ENCODE data around the gene ISX. TPM values are rescaled to one million over a fixed set of nuclear protein-coding genes. Genes with fewer than 3 reads are reported as not detected.

The ISX gene
- total RNA-seq, 1 experiment from 2014 or later: 5.6 TPM

GRCh38 chr22:35119494-35119893 is 53.5 kb downstream of the ISX start:
- ChIA-PET POLR2A (no interaction called here), CTCF (no interaction called here)
- Histone ChIP-seq H3K36me3 (ENCODE audit: control insufficient read depth, insufficient read depth, low read length) (no peaks in the 10 kb centered on the region), H3K9me3 (no peaks in the 10 kb centered on the region), H3K4me3 (ENCODE audit: low read depth, low read length) (no peak overlapping the region), H3K4me1 (no peaks in the 10 kb centered on the region), H3K27me3 (replicated peaks; ENCODE audit: control insufficient read depth, insufficient read depth, low read length) (no peaks in the 10 kb centered on the region)
- H3K4me1 Mint-ChIP-seq (ENCODE audit: low read depth, unreplicated experiment): no peaks in the 10 kb centered on the region
- no peak for TF ChIP-seq CTCF (IDR thresholded peaks at IDR 0.05; ENCODE audit: insufficient read depth in 1 of 2, low read depth in 1 of 2, low read length in 1 of 2, severe bottlenecking in 1 of 2, unreplicated experiment in 1 of 2)
- no peaks in the 10 kb centered on the region for H3K27me3 Mint-ChIP-seq (ENCODE audit: insufficient read depth, unreplicated experiment)
- no peak overlapping the region for H3K27ac Mint-ChIP-seq (ENCODE audit: unreplicated experiment)
- no peaks in the 10 kb centered on the region for H3K36me3 Mint-ChIP-seq (ENCODE audit: insufficient read depth, unreplicated experiment)
- no peak overlapping the region for H3K4me3 Mint-ChIP-seq (ENCODE audit: unreplicated experiment)
- BruUV-seq (replicated peaks): no TSS peak
- intact Hi-C loops (cut with micrococcal nuclease; ENCODE audit: unreplicated experiment): no loop called here
- no peaks in the 10 kb centered on the region for H3K9me3 Mint-ChIP-seq (ENCODE audit: unreplicated experiment)
- no peak for DNase-seq

GRCh38 chr22:35124691-35125219 is 58.8 kb downstream of the ISX start:
- no TSS peak for BruUV-seq (replicated peaks)
- Mint-ChIP-seq H3K4me3 (ENCODE audit: unreplicated experiment) (no peak overlapping the region), H3K9me3 (ENCODE audit: unreplicated experiment) (no peaks in the 10 kb centered on the region), H3K27ac (ENCODE audit: unreplicated experiment) (no peak overlapping the region), H3K27me3 (ENCODE audit: insufficient read depth, unreplicated experiment) (peaks cover 6% of the 10 kb centered on the region), H3K4me1 (ENCODE audit: low read depth, unreplicated experiment) (no peaks in the 10 kb centered on the region), H3K36me3 (ENCODE audit: insufficient read depth, unreplicated experiment) (no peaks in the 10 kb centered on the region)
- intact Hi-C loops (cut with micrococcal nuclease; ENCODE audit: unreplicated experiment): no loop called here
- POLR2A ChIA-PET: no interaction called here
- H3K9me3 ChIP-seq: no peaks in the 10 kb centered on the region
- no peak overlapping the region for H3K4me3 ChIP-seq (ENCODE audit: low read depth, low read length)
- TF ChIP-seq CTCF (IDR thresholded peaks at IDR 0.05; ENCODE audit: insufficient read depth in 1 of 2, low read depth in 1 of 2, low read length in 1 of 2, severe bottlenecking in 1 of 2, unreplicated experiment in 1 of 2): no peak
- no peaks in the 10 kb centered on the region for H3K36me3 ChIP-seq (ENCODE audit: control insufficient read depth, insufficient read depth, low read length)
- H3K4me1 ChIP-seq: no peaks in the 10 kb centered on the region
- CTCF ChIA-PET: no interaction called here
- no peaks in the 10 kb centered on the region; the same call in 1 of the 2 replicates for H3K27me3 ChIP-seq (replicated peaks; ENCODE audit: control insufficient read depth, insufficient read depth, low read length)
- DNase-seq: no peak

- no peaks in the 10 kb centered on the region for H3K36me3 ChIP-seq (ENCODE audit: control insufficient read depth, insufficient read depth, low read length)
- no peaks in the 10 kb centered on the region for H3K9me3 ChIP-seq
- no peaks in the 10 kb centered on the region for H3K36me3 Mint-ChIP-seq (ENCODE audit: insufficient read depth, unreplicated experiment)
- no peak overlapping the region for H3K4me3 ChIP-seq (ENCODE audit: low read depth, low read length)
- CTCF ChIA-PET: no interaction called here
- H3K9me3 Mint-ChIP-seq (ENCODE audit: unreplicated experiment): no peaks in the 10 kb centered on the region
- intact Hi-C loops (cut with micrococcal nuclease; ENCODE audit: unreplicated experiment): no loop called here
- POLR2A ChIA-PET: no interaction called here
- H3K27me3 ChIP-seq (replicated peaks; ENCODE audit: control insufficient read depth, insufficient read depth, low read length): no peaks in the 10 kb centered on the region; the same call in 1 of the 2 replicates
- H3K27me3 Mint-ChIP-seq (ENCODE audit: insufficient read depth, unreplicated experiment): peaks cover 6% of the 10 kb centered on the region
- H3K4me1 ChIP-seq: no peaks in the 10 kb centered on the region
- BruUV-seq (replicated peaks): no TSS peak
- TF ChIP-seq CTCF (IDR thresholded peaks at IDR 0.05; ENCODE audit: insufficient read depth in 1 of 2, low read depth in 1 of 2, low read length in 1 of 2, severe bottlenecking in 1 of 2, unreplicated experiment in 1 of 2): no peak
- no peak overlapping the region for H3K27ac Mint-ChIP-seq (ENCODE audit: unreplicated experiment)
- DNase-seq: no peak
- H3K4me1 Mint-ChIP-seq (ENCODE audit: low read depth, unreplicated experiment): no peaks in the 10 kb centered on the region
- H3K4me3 Mint-ChIP-seq (ENCODE audit: unreplicated experiment): no peak overlapping the region
Observed at GRCh38 chr22:35126993-35127392, 61.0 kb downstream of the ISX start.

Measured in Caco-2 (cell line).